GM23248 (cell line): ENCODE measurements around the gene AVPR1B.

ENCODE experiments used
- EZH2 ChIP-seq: fragments of 200-600 bp; sonication (generic); IDR thresholded peaks from 2 replicates; pipeline ENCODE4 v1.6.1; 2018; ENCODE audit warnings: antibody characterized with exemption, mild to moderate bottlenecking; ENCODE audit not compliant: insufficient read depth, poor library complexity, severe bottlenecking
- EZH2phosphoT487 ChIP-seq: fragments of 200-600 bp; sonication (generic); IDR thresholded peaks from 2 replicates; pipeline ENCODE4 v1.6.1; 2018; ENCODE audit warnings: antibody characterized with exemption, moderate library complexity, mild to moderate bottlenecking, low read depth; ENCODE audit not compliant: insufficient read depth

DNA sequence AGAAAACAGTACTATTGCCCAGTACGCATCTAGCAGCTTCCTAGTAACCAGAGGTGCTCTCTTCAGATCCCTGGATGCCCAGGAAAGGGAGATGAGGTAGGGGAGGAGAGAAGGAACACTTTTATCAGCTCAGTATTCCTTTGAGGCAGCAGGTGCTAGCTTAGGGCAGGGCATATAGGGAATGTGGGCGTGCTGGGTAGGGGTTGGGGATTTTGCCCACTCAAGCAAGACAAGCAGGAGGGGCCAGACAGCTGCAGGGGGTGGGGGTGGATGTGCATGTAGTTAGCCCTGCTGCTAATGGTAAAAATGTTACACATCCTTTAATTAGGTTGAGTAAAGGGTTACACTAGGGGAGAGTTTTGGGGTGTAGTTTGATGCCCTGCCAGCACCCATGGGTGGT is 18.1 kb upstream of the AVPR1B start:
- TF ChIP-seq EZH2: no peak
- no peak for TF ChIP-seq EZH2phosphoT487
